Trophoblast cell (in vitro differentiated cells and primary cell): ENCODE data around the gene RREB1.

Source experiments
- DNase-seq, 2 donors: peaks; one replicate each; pipeline ENCODE4 v3.0.0-alpha.2; 2016
- H2AFZ ChIP-seq: 2 replicates; pipeline ENCODE4 v1.6.1; 2013; ENCODE audit warnings: low read length, moderate library complexity, mild to moderate bottlenecking; ENCODE audit not compliant: insufficient read depth, poor library complexity
- H2AK5ac ChIP-seq: 2 replicates; pipeline ENCODE4 v1.6.1; 2013; ENCODE audit warnings: mild to moderate bottlenecking, low read length
- H2BK120ac ChIP-seq: 2 replicates; pipeline ENCODE4 v1.6.1; 2013; ENCODE audit warnings: low read length, mild to moderate bottlenecking, moderate library complexity; ENCODE audit not compliant: insufficient read depth, poor library complexity
- H2BK12ac ChIP-seq: 2 replicates; pipeline ENCODE4 v1.6.1; 2013; ENCODE audit warnings: mild to moderate bottlenecking, low read length, moderate library complexity
- H2BK5ac ChIP-seq: 2 replicates; pipeline ENCODE4 v1.6.1; 2013; ENCODE audit warnings: low read length, low read depth, moderate library complexity, mild to moderate bottlenecking; ENCODE audit not compliant: poor library complexity
- H3K14ac ChIP-seq: 2 replicates; pipeline ENCODE4 v1.6.1; 2013; ENCODE audit warnings: mild to moderate bottlenecking, low read length
- H3K18ac ChIP-seq: 2 replicates; pipeline ENCODE4 v1.6.1; 2013; ENCODE audit warnings: mild to moderate bottlenecking, low read length
- H3K23ac ChIP-seq: 2 replicates; pipeline ENCODE4 v1.6.1; 2013; ENCODE audit warnings: low read length
- H3K27ac ChIP-seq: 2 replicates; pipeline ENCODE4 v1.5.1; 2013; ENCODE audit warnings: low read depth, mild to moderate bottlenecking, inconsistent platforms, low read length, moderate library complexity
- H3K27me3 ChIP-seq: 2 replicates; pipeline ENCODE4 v1.6.1; 2013; ENCODE audit warnings: inconsistent platforms, mild to moderate bottlenecking, low read length, moderate library complexity; ENCODE audit not compliant: insufficient read depth
- H3K36me3 ChIP-seq, 2 experiments: 1 replicate in 1 of 2; 2 replicates in 1 of 2; pipeline ENCODE4 v1.6.1; 2013; ENCODE audit warnings: low read length in 2 of 2, mild to moderate bottlenecking in 2 of 2, moderate library complexity in 1 of 2; ENCODE audit not compliant: insufficient read depth in 2 of 2, control insufficient read depth in 1 of 2
- H3K4ac ChIP-seq: 2 replicates; pipeline ENCODE4 v1.6.1; 2013; ENCODE audit warnings: low read depth, mild to moderate bottlenecking, low read length, moderate library complexity
- H3K4me1 ChIP-seq, 2 experiments: 1 replicate in 1 of 2; 2 replicates in 1 of 2; pipeline ENCODE4 v1.6.1; 2013; ENCODE audit warnings: low read length in 2 of 2, mild to moderate bottlenecking in 2 of 2, moderate library complexity in 1 of 2; ENCODE audit not compliant: insufficient read depth in 2 of 2, control insufficient read depth in 1 of 2
- H3K4me2 ChIP-seq: 2 replicates; pipeline ENCODE4 v1.6.1; 2013; ENCODE audit warnings: inconsistent platforms, mild to moderate bottlenecking, low read length, moderate library complexity
- H3K4me3 ChIP-seq: 2 replicates; pipeline ENCODE4 v1.5.1; 2013; ENCODE audit warnings: mild to moderate bottlenecking, low read depth, low read length, inconsistent platforms
- H3K79me1 ChIP-seq: one replicate; pipeline ENCODE4 v1.6.1; 2013; ENCODE audit warnings: low read length
- H3K79me2 ChIP-seq: 2 replicates; pipeline ENCODE4 v1.6.1; 2013; ENCODE audit warnings: low read length, mild to moderate bottlenecking; ENCODE audit not compliant: control insufficient read depth, insufficient read depth, poor library complexity
- H3K9ac ChIP-seq: 2 replicates; pipeline ENCODE4 v1.6.1; 2013; ENCODE audit warnings: mild to moderate bottlenecking, low read length
- H3K9me3 ChIP-seq: 2 replicates; pipeline ENCODE4 v1.6.1; 2013; ENCODE audit warnings: low read depth, mild to moderate bottlenecking, control low read depth, inconsistent platforms, low read length; ENCODE audit not compliant: insufficient read depth
- H4K12ac ChIP-seq: 2 replicates; pipeline ENCODE4 v1.6.1; 2013; ENCODE audit warnings: low read depth, mild to moderate bottlenecking, low read length, moderate library complexity
- H4K8ac ChIP-seq: 2 replicates; pipeline ENCODE4 v1.6.1; 2013; ENCODE audit warnings: low read depth, mild to moderate bottlenecking, low read length, moderate library complexity
- H4K91ac ChIP-seq: one replicate; pipeline ENCODE4 v1.6.1; 2013; ENCODE audit warnings: low read depth, mild to moderate bottlenecking, low read length, moderate library complexity
- WGBS: extraction: QIAGEN DNeasy Blood & Tissue Kit; methylation state at CpG from one replicate; pipeline ENCODE4 v1.1.7; 2013; ENCODE audit warnings: missing lambda C conversion rate; ENCODE audit not compliant: insufficient read length, insufficient coverage; ENCODE audit errors: extremely low coverage; 5-methylcytosine and 5-hydroxymethylcytosine counted together

The RREB1 gene

GRCh38 chr6:7230327-7230691 is 122.5 kb downstream of the RREB1 start:
- Histone ChIP-seq H3K27me3 (no peaks in the 10 kb centered on the region), H4K91ac (no peak overlapping the region), H2BK120ac (no peak overlapping the region), H3K18ac (no peak overlapping the region), H2AK5ac (no peak overlapping the region), H2AFZ (no peak overlapping the region), H3K27ac (no peak overlapping the region), H3K36me3 (peaks cover 50 to 64% of the 10 kb centered on the region in 2 experiments), H3K4ac (no peak overlapping the region), H3K4me2 (no peak overlapping the region), H3K14ac (no peak overlapping the region), H2BK12ac (no peak overlapping the region), H3K4me3 (no peak overlapping the region), H3K4me1 (no peaks in the 10 kb centered on the region), H3K79me1 (no peaks in the 10 kb centered on the region), H4K8ac (no peak overlapping the region), H3K9me3 (peaks cover 2% of the 10 kb centered on the region), H3K23ac (no peak overlapping the region), H3K9ac (no peak overlapping the region), H3K79me2 (no peaks in the 10 kb centered on the region), H4K12ac (no peak overlapping the region), H2BK5ac (no peak overlapping the region)
- DNase-seq: no peak
- WGBS: no CpG with 5 or more reads among the region's 39 CpGs

- H2AK5ac ChIP-seq: no peak overlapping the region
- H3K4me2 ChIP-seq: no peak overlapping the region
- H3K79me1 ChIP-seq: no peaks in the 10 kb centered on the region
- peaks cover 49 to 62% of the 10 kb centered on the region in 2 experiments for H3K36me3 ChIP-seq
- H3K9me3 ChIP-seq: peaks cover 2% of the 10 kb centered on the region
- DNase-seq: no peak
- H2BK120ac ChIP-seq: no peak overlapping the region
- H3K9ac ChIP-seq: no peak overlapping the region
- H4K91ac ChIP-seq: no peak overlapping the region
- no peak overlapping the region for H4K12ac ChIP-seq
- H2AFZ ChIP-seq: no peak overlapping the region
- no peak overlapping the region for H3K4me3 ChIP-seq
- no peak overlapping the region for H3K23ac ChIP-seq
- no peak overlapping the region for H2BK5ac ChIP-seq
- H4K8ac ChIP-seq: no peak overlapping the region
- H3K79me2 ChIP-seq: no peaks in the 10 kb centered on the region
- no peak overlapping the region for H3K14ac ChIP-seq
- H3K27me3 ChIP-seq: no peaks in the 10 kb centered on the region
- H3K4me1 ChIP-seq: no peaks in the 10 kb centered on the region
- no peak overlapping the region for H3K18ac ChIP-seq
- no CpG with 5 or more reads among the region's 37 CpGs for WGBS
- no peak overlapping the region for H3K4ac ChIP-seq
- no peak overlapping the region for H2BK12ac ChIP-seq
- no peak overlapping the region for H3K27ac ChIP-seq
Measured at GRCh38 chr6:7230956-7231713, 123.4 kb downstream of the RREB1 start.

- Histone ChIP-seq H4K91ac (no peak overlapping the region), H3K79me1 (no peaks in the 10 kb centered on the region), H3K23ac (no peak overlapping the region), H2BK5ac (no peak overlapping the region), H3K4me1 (no peaks in the 10 kb centered on the region), H3K27me3 (no peaks in the 10 kb centered on the region), H2BK120ac (no peak overlapping the region), H3K18ac (no peak overlapping the region), H3K4me3 (no peak overlapping the region), H2BK12ac (no peak overlapping the region), H3K4ac (no peak overlapping the region), H4K8ac (no peak overlapping the region), H3K9me3 (no peaks in the 10 kb centered on the region), H3K36me3 (peaks cover 42 to 54% of the 10 kb centered on the region in 2 experiments), H2AFZ (no peak overlapping the region), H4K12ac (no peak overlapping the region), H3K79me2 (no peaks in the 10 kb centered on the region), H3K14ac (no peak overlapping the region), H3K27ac (no peak overlapping the region), H3K9ac (no peak overlapping the region), H2AK5ac (no peak overlapping the region), H3K4me2 (no peak overlapping the region)
- no peak for DNase-seq
- WGBS: no CpG with 5 or more reads among the region's 2 CpGs
Measured at GRCh38 chr6:7232351-7232750, 124.6 kb downstream of the RREB1 start.

GRCh38 chr6:7234547-7234946 is 126.8 kb downstream of the RREB1 start:
- no peak overlapping the region for H2AK5ac ChIP-seq
- no CpG with 5 or more reads among the region's 3 CpGs for WGBS
- no peak overlapping the region for H3K9ac ChIP-seq
- no peaks in the 10 kb centered on the region for H3K79me1 ChIP-seq
- H3K27ac ChIP-seq: no peak overlapping the region
- H3K14ac ChIP-seq: no peak overlapping the region
- no peak overlapping the region for H3K23ac ChIP-seq
- no peaks in the 10 kb centered on the region for H3K27me3 ChIP-seq
- no peak overlapping the region for H3K4ac ChIP-seq
- H3K36me3 ChIP-seq: peaks cover 37 to 48% of the 10 kb centered on the region in 2 experiments
- no peak overlapping the region for H4K91ac ChIP-seq
- H4K12ac ChIP-seq: no peak overlapping the region
- H3K4me1 ChIP-seq: no peaks in the 10 kb centered on the region
- H3K79me2 ChIP-seq: no peaks in the 10 kb centered on the region
- H3K9me3 ChIP-seq: no peaks in the 10 kb centered on the region
- no peak overlapping the region for H4K8ac ChIP-seq
- H2BK120ac ChIP-seq: no peak overlapping the region
- no peak for DNase-seq
- no peak overlapping the region for H3K4me2 ChIP-seq
- H2BK5ac ChIP-seq: no peak overlapping the region
- no peak overlapping the region for H3K18ac ChIP-seq
- no peak overlapping the region for H2AFZ ChIP-seq
- no peak overlapping the region for H2BK12ac ChIP-seq
- no peak overlapping the region for H3K4me3 ChIP-seq
